ENCODE results near the gene VTI1A. TPM values are rescaled to one million over a fixed set of nuclear protein-coding genes. Genes with fewer than 3 reads are reported as not detected.

VTI1A gene
- total and polyA plus RNA-seq, 12 donors, result 5.2 to 64.1 (median 22.0) TPM

DNA sequence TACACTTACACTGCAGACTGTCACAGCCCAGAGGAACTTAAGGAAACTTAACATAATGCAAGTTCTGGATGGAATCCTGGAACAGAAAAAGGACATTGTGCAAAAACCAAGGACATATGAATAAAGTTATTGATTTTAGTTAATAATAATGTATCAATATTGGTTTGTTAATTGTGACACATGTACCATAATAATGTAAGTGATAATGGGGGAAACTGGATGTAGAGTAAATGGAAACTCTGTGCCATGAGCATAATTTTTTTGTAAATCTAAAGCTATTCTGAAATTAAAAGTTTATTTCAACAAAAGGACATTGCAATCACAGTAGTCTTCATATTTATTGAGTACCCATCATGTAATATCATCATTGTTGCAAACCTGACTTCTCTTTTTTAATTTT, 107.2 kb downstream of the VTI1A start:
- no peak overlapping the region for H3K27ac ChIP-seq
- H3K27me3 ChIP-seq, result no peaks in the 10 kb centered on the region
- TF ChIP-seq, protein P1, sequence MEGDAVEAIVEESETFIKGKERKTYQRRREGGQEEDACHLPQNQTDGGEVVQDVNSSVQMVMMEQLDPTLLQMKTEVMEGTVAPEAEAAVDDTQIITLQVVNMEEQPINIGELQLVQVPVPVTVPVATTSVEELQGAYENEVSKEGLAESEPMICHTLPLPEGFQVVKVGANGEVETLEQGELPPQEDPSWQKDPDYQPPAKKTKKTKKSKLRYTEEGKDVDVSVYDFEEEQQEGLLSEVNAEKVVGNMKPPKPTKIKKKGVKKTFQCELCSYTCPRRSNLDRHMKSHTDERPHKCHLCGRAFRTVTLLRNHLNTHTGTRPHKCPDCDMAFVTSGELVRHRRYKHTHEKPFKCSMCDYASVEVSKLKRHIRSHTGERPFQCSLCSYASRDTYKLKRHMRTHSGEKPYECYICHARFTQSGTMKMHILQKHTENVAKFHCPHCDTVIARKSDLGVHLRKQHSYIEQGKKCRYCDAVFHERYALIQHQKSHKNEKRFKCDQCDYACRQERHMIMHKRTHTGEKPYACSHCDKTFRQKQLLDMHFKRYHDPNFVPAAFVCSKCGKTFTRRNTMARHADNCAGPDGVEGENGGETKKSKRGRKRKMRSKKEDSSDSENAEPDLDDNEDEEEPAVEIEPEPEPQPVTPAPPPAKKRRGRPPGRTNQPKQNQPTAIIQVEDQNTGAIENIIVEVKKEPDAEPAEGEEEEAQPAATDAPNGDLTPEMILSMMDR (IDR thresholded peaks at IDR 0.05), result no peak
- TF ChIP-seq POLR2A (IDR thresholded peaks at IDR 0.05), result no peak
- no peak for DNase-seq
- intact Hi-C loops (cut with DNase I), result no loop called here
- no peaks in the 10 kb centered on the region for H3K36me3 ChIP-seq (replicated peaks in 1 of 2)
- H3K4me1 ChIP-seq (replicated peaks in 1 of 2), result no peaks in the 10 kb centered on the region
- no peak overlapping the region for H3K4me3 ChIP-seq
- no peaks in the 10 kb centered on the region for H3K9me3 ChIP-seq (replicated peaks in 1 of 3)

DNA sequence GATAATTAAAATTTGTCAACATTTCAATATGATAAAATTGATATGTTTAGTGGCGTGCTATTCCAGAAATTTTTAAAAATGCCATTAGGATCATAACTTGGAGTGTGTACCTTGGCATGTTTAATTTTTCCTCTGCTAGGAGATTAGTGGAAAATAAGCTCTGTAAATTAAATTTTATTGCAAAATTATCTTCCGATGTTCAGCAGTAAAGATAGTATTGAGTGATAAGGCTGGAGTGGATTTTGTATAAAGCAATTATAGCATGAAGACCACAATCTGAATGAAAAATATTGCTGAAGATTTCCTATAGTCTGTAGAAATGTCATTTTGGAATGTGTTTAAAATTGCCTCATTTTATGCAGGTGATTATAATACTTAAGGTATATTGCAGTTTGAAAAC, 110.2 kb downstream of the VTI1A start:
- H3K27me3 ChIP-seq, result no peaks in the 10 kb centered on the region
- TF ChIP-seq, protein P1 (IDR thresholded peaks at IDR 0.05), result no peak
- TF ChIP-seq POLR2A (IDR thresholded peaks at IDR 0.05), result no peak
- H3K27ac ChIP-seq, result no peak overlapping the region
- 88 to 94% (median 91%) methylated on average over 2 of the region's 2 CpGs for WGBS, 4 donors
- no peak overlapping the region for H3K4me3 ChIP-seq
- H3K9me3 ChIP-seq (replicated peaks in 1 of 3), result no peaks in the 10 kb centered on the region
- no peaks in the 10 kb centered on the region for H3K36me3 ChIP-seq (replicated peaks in 1 of 2)
- intact Hi-C loops (cut with DNase I), result no loop called here
- DNase-seq, result no peak
- H3K4me1 ChIP-seq (replicated peaks in 1 of 2), result no peaks in the 10 kb centered on the region

DNA sequence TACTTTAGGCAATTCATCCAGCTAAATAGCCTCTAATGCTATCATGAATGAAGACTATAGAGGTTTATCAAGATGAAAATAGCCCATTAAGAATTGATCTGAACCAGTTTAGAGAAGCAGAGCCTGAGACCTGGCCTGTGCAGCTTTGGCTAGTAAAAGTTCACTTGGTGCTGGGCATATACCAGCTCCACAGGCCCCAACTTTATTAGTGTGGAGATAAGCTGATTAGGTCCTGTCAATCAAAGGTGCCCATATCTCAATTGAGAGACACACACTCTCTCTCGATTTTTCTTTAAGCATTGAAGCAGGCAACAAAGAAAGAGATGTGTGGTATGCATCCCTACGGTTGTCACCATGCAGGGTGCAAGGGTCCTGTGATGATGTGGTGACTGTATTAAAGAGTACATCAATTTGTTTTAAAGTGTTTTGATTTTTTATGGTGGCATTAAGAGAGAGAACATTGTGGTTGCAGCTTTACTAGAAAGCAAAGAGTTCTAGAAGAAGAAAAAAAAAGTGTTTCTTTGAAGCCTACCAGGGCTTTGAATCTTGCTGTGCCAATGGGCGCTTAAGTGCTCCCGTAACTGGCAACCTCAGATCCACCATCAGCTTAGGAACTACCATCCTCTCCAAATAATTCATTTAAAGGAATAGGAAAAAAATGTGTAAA, 111.6 kb downstream of the VTI1A start:
- Histone ChIP-seq H3K36me3 (replicated peaks in 1 of 2) (no peaks in the 10 kb centered on the region), H3K4me1 (replicated peaks in 1 of 2) (no peaks in the 10 kb centered on the region)
- no peak for DNase-seq

DNA sequence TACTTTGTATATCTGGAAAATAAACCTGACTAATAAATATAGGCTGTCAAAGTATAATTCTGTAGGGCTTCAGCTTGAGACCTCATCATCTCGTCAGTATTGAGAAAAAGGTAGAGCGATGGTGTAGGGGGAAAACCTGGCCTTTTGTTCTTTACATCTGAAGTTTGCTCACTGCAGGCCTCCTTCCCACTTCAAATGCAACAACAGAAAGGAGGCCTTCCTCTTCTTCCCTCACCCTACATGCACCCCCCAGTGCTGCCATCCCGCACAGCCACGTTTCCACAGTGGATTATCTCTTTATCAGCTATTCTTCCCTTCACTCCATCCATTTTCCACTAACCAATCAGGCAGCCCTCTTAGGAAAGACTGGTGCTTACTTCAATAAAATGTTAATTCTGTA, 112.3 kb downstream of the VTI1A start:
- Histone ChIP-seq H3K27me3 (no peaks in the 10 kb centered on the region), H3K36me3 (replicated peaks in 1 of 2) (no peaks in the 10 kb centered on the region), H3K4me1 (replicated peaks in 1 of 2) (peaks cover 0 to 5% of the 10 kb centered on the region in 2 donors), H3K27ac (no peak overlapping the region), H3K9me3 (replicated peaks in 1 of 3) (no peaks in the 10 kb centered on the region), H3K4me3 (no peak overlapping the region)
- DNase-seq, result no peak
- intact Hi-C loops (cut with DNase I), result no loop called here
- 93 to 97% (median 95%) methylated on average over 4 of the region's 4 CpGs for WGBS, 4 donors
- no peak for TF ChIP-seq POLR2A (IDR thresholded peaks at IDR 0.05)
- TF ChIP-seq, protein P1 (IDR thresholded peaks at IDR 0.05), result no peak

More for the DNA sequence above, 111.6 kb downstream of the VTI1A start:
- TF ChIP-seq POLR2A (IDR thresholded peaks at IDR 0.05), result no peak
- TF ChIP-seq, protein P1 (IDR thresholded peaks at IDR 0.05), result no peak
- H3K27me3 ChIP-seq, result no peaks in the 10 kb centered on the region
- H3K9me3 ChIP-seq (replicated peaks in 1 of 3), result no peaks in the 10 kb centered on the region
- intact Hi-C loops (cut with DNase I), result no loop called here
- no peak overlapping the region for H3K27ac ChIP-seq
- 84 to 91% (median 89%) methylated on average over 4 of the region's 4 CpGs for WGBS, 4 donors
- H3K4me3 ChIP-seq, result no peak overlapping the region

Data from adrenal gland (tissue), 12 donors.